Measurements from ENCODE around the gene PRRX2.
A peak's percentile ranks its signal among the peaks of the same experiment; 100 is the strongest.
"Not testable (repeated sequence)": the region's sequence is repeated elsewhere in the genome, so short reads cannot be mapped to it uniquely, and the experiment has no call there.

PRRX2 gene

DNA sequence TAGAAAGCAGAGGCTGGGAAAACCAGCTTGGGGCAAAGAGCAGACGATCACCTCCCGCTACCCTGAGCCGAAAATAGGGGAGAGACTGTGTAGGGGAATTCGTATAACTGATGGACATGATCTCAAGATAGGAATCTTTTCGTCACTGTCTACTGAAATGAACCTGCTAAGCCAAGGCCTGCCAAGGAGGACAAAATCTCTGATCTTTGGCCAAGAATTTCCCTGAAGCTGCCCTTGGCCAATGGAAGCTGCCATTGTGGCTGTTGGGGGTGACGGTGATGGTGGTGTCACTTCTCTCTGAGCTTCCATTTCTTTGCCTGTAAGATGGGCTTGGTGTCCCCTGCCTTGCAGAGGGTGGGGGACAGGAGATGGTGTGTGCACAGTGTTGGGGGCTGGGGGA is 90.7 kb downstream of the PRRX2 start:
- no peak for DNase-seq (ENCODE audit: low read depth, low spot score)

DNA sequence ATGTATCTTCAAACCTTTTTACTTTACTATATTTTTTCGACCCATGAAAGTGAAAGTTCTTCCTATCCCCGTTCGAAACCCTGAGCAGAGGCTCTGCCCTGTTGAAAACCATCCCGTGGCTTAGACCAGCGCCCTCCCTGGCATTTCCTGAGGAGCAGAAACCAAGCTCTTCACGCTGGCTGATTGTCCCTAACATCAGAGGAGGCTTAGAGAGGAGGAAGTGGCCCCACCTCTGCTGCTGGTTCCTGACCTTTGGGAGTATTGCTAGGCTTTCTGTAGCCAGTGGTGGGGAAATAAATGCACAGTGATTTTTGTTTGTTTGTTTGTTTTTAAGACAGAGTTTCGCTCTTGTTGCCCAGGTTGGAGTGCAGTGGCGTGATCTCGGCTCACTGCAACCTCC is 91.6 kb downstream of the PRRX2 start:
- no peak for DNase-seq (ENCODE audit: low read depth, low spot score)

DNA sequence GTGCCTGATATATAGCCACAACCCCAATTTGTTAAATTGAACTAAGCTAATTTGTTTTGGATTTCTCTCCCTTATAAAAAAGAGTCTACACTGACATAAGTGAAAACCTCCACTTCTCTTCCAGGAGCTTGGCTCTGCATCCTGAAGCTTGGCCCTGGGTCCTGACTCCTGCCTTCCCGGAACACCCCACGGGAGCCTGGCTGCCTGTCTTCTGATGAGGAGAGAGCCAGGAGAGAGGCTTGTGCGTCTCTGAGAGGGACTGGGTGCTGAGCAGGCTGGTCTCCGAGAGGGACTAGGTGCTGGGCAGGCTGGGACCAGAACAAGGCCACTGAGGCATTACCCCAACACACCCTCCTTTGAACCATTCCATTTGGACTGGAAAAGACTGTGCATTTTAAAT is 93.9 kb downstream of the PRRX2 start:
- no peak for DNase-seq (ENCODE audit: low read depth, low spot score)

DNA sequence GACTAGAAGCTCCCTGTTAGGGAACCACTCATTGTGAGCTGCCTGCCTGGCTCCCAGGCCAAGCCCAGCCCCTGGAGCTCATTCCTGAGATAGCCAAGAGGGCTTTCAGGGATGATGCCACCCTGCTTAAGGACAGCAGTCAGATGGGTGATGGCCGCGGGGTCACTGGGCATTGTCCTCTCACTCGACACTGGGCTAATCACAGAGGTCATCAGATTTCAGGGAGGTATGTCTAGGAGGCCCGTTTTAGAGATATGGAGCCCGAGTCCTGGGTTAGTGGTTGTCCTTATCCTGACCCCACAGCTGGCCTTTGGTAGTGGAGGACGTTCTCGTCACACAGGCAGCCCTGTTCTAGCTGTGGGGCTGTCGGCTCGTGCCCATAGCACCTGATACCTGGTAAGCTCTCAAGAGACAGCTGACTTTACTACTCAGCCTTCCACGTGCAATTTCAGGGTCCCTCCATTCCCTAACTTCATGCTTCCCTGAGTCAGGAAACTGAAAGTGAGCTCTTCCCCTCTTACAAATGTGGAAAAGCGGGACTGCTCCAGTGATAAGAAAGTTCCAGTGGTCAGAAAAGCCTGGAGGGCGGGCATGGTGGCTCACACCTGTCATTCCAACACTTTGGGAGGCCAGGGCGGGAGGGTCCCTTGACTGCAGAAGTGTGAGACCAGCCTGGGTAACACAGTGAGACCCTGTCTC is 94.5 kb downstream of the PRRX2 start:
- no peak for DNase-seq (ENCODE audit: low read depth, low spot score)

DNA sequence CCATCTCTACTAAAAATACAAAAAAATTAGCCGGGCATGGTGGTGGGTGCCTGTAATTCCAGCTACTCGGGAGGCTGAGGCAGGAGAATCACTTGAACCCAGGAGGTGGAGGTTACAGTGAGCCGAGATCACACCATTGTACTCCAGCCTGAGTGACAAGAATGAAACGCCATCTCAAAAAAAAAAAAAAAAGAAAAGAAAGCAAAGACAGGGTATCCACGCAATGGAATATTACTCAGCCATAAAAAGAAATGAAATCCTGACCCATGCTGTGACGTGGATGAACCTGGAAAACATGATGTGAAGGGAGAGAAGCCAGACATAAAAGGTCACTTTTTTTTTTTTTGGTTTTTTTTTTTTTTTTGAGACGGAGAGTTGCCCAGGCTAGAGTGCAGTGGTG is 95.3 kb downstream of the PRRX2 start:
- not testable (repeated sequence) for DNase-seq (ENCODE audit: low read depth, low spot score)

DNA sequence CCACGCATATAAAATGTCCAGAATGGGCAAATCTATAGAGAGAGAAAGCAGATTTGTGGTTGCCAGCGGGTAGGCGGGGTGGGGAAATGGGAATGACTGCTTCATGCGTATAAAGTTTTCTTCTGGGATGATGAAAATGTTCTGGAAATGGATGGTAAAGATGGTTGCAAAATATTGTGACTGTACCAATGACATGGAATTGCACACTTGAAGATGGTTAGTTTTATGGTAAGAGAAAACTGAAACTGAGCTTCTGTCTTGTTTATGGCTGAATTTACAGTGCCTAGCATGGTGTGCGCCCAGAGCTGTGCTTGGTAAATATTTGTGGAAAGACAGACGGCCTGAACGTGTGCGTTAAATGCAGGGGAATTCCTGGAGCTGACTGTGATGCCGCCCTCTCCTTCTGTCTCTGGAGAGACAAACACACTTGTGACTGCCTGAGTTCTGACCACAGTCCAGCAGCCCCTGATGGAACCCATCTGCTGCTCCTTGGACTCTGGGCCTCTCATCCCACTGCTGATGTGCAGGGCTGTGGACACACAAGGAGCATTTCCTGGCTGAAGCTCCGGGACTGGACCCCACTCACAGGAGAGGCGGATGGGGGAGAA is 96.0 kb downstream of the PRRX2 start:
- peak; percentile 16 for DNase-seq (ENCODE audit: low read depth, low spot score)

DNA sequence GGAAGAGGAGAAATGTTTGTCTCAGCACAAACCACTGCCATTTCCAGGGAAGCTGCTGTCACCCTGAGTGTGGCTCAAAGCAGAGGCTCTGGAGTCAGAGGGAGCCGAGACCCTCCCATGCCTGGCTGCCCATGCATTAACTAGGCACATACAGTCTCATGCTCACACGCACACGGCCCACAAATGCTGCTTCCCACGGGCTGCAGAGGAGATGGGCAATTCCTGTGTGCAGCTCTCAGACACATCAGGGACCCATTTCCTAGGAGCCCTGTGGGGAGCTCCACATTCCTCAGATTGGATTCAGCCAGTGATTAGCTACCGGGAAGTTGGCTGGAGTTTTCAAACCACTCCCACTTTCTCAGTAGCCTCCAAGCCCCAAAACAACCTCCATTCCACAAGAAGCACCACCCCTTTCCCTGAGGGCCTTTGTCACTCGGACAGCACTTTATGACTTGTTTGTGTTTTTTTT is 96.5 kb downstream of the PRRX2 start:
- DNase-seq (ENCODE audit: low read depth, low spot score), result peak; percentile 27

DNA sequence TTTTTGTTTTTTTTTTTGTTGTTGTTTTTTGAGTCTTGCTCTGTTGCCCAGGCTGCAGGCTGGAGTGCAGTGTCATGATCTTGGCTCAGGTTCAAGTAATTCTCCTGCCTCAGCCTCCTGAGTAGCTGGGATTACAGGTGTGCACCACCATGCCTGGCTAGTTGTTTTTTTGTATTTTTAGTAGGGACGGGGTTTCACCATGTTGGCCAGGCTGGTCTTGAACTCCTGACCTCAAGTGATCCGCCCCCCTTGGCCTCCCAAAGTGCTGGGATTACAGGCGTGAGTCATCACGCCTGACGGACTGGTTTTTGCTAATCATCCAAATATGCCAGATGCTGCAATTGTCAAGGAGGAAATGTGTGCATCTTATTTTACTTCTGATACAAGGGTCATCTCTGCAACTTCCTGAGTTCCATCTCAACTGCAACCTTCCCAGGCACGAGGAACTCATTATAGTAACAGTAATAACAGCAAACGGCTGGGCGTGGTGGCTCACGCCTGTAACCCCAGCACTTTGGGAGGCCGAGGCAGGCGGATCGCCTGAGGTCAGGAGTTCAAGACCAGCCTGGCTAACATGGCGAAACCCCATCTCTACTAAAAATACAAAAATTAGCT is 97.0 kb downstream of the PRRX2 start:
- DNase-seq (ENCODE audit: low read depth, low spot score), result peak; percentile 39

DNA sequence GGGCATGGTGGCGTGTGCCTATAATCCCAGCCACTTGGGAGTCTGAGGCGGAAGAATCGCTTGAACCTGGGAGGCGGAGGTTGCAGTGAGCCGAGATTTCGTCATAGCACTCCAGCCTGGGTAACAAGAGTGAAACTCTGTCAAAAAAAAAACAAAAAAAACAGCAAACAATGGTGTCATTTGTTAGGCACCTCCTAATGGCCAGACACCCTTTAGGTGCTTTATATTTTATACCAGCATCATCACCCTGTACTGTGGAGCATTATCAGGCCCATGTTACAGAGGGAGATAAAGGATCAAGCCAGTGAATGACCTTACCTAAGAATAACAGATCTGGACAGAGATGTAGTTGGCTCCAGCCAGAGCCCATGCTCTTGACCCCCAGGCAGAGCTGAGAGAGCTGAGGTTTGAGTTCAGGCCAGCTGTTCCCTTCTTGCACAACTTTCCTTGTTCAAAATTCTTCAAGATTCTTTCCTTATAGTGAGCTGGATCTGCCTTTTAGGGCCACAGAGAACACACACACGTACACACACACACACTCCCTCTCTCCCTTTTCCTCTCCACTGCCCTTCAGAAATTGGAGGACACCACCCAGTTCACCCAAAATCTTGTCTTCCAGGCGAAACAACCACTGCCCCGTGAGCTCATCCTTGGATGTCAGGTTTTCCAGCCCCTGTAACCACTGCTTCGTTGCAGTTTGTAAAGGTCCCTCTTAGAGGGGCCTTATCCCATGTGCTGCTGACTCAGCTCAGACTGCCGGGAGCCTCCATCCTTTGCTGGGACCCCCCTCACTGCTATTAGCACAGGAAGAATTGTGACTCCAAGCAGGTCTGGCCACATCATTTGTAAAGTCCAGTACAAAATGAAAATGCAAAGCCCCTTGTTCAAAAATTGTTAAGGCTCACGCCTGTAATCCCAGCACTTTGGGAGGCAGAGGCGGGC is 97.8 kb downstream of the PRRX2 start:
- peak; percentile 55 for DNase-seq (ENCODE audit: low read depth, low spot score)

DNA sequence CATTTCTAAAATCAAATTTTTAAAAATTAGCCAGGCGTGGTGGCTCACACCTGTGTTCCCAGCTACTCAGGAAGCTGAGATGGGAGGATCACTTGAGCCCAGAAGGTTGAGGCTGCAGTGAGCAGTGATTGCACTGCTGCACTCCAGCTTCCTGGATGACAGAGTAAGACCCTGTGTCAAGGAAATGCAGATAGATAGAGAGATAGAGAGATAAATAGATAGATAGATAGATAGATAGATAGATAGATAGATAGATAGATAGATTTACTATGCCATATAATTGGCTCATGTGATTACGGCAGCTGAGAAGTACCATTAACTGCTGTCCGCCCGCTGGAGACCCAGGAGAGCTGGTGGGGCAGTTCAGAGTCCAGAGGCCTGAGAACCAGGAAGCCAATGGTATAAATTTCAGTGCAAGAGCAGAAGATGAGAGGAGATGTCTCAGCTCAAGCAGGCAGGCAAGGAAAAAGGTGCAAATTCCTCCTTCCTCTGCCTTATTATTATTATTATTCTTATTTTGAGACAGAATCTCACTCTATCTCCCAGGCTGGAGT is 100.4 kb downstream of the PRRX2 start:
- no peak for DNase-seq (ENCODE audit: low read depth, low spot score)

DNA sequence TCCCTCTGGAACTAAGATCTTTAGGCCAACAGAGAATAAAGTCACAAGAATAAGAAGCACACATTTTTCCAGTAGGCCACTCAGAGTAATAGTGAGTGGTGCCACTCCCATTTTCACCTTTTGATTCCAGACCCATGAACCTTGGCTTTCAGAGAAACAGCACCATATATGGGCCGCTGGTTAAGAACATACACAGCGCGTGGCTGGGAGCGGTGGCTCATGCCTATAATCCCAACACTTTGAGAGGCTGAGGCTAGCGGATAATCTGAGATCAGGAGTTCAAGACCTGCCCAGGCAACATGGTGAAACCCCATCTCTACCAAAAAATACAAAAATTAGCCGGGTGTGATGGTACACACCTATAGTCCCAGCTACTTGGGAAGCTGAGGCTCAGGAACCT is 103.0 kb downstream of the PRRX2 start:
- no peak for DNase-seq (ENCODE audit: low read depth, low spot score)

DNA sequence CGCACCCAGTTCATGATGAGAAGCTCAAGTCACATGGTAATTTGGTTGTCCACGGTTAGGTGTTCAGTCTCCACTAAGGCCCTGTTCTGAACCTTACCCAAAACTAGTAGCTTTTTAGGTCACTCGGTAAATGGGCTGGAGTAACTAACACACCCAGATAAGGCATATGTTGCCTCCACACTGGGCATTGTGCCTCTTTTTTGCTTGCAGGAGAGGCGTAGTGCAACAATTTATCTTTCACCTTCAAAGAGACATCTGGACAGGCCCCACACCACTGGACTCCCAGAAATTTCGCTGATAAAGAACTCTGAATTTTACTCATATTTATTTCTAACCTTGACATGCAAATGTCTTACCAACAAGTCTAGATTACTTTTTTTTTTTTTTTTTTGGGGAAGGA is 104.2 kb downstream of the PRRX2 start:
- DNase-seq (ENCODE audit: low read depth, low spot score), result no peak

DNA sequence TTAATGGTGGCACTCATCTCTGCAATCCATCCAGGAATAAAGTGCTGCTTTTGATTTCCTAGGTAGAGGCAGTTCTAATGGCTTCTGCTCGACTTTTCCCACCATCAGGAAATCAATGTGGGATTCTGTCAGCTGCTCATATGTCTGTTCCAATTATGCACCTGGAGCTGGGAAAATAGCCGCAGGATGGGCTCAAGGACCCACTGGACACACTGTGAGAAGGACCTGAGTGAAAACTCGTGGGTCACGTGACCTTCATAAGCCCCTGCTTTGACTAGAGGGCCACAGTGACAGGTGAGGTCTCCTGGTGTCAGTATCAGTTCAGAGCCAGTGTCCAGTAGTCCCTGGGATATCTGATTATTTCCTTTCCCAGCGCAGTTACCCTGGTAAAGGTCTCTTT is 105.3 kb downstream of the PRRX2 start:
- no peak for DNase-seq (ENCODE audit: low read depth, low spot score)

Data from astrocyte of the hippocampus (primary cell).